ENCODE data around the gene SPATA46.

- TF ChIP-seq POLR2A (IDR thresholded peaks at IDR 0.05; ENCODE audit: borderline replicate concordance, extremely low read depth, insufficient read depth, insufficient read length): no peak
- no peak for TF ChIP-seq EZH2 (IDR thresholded peaks at IDR 0.05)
- no peak for TF ChIP-seq TCF7L2 (IDR thresholded peaks at IDR 0.05; ENCODE audit: borderline replicate concordance, extremely low read depth, insufficient read depth, insufficient read length)
- no peak for TF ChIP-seq CTCF (IDR thresholded peaks at IDR 0.05 in 2 of 3, conservative IDR thresholded peaks at IDR 0.05 in 1 of 3; ENCODE audit: borderline replicate concordance in 1 of 3, insufficient read depth in 1 of 3, low read depth in 2 of 3, low read length in 2 of 3)
- no peak for TF ChIP-seq YY1 (IDR thresholded peaks at IDR 0.05; ENCODE audit: extremely low read depth, insufficient replicate concordance, low read depth, low read length)
- no peak for TF ChIP-seq RAD21 (IDR thresholded peaks at IDR 0.05; ENCODE audit: low read depth)
Measured at GRCh38 chr1:162349635-162350330, 26.9 kb downstream of the SPATA46 start.

Data from HCT116 (cell line).